HCT116 (cell line): ENCODE data around the gene SLAIN1. TPM values are rescaled to one million over a fixed set of nuclear protein-coding genes. Genes with fewer than 3 reads are reported as not detected.

ENCODE experiments used
- ATAC-seq: fragments of 200-7000 bp; cut with Tn5 transposase; 2 replicates; pipeline ENCODE4 v1.9.1; 2020; ENCODE audit warnings: mild to moderate bottlenecking, moderate library complexity
- BruUV-seq: library from RNA; stranded (reverse); fragments of 400-500 nt; replicated peaks from 2 replicates; lab custom pipeline; 2021; lab: Mats Ljungman, UMichigan
- CTCF ChIA-PET: fragments of 300-600 bp; sonication (Branson Sonifier 250); formaldehyde crosslinking; loops from one replicate; lab custom pipeline; 2021; ENCODE audit warnings: antibody characterized with exemption; lab: Charles Lee
- POLR2A ChIA-PET: fragments of 300-600, 350-600 bp; sonication (Branson Sonifier 250); formaldehyde crosslinking; loops from one replicate; lab custom pipeline; 2021; ENCODE audit warnings: antibody characterized with exemption; lab: Charles Lee
- RAD21 ChIA-PET, 2 experiments: fragments of 300-600 bp; sonication (Branson Sonifier 250); formaldehyde crosslinking; loops; one replicate each; lab custom pipeline; 2023; ENCODE audit warnings: low total read pairs in 2 of 2; ENCODE audit not compliant: uncharacterized antibody in 2 of 2, unreplicated experiment in 2 of 2, low non-redundant PET in 1 of 2; lab: Charles Lee
- DNase-seq: peaks from one replicate; pipeline ENCODE4 v3.0.0-alpha.2; 2010; ENCODE audit warnings: low read depth, low spot score
- H2AFZ ChIP-seq: fragments of 200-600 bp; shearing (Covaris generic), sonication (generic); 2 replicates; pipeline ENCODE4 v1.6.1; 2017; ENCODE audit warnings: low read depth, mixed run types, mixed read lengths, antibody characterized with exemption, low read length; ENCODE audit not compliant: poor library complexity, severe bottlenecking
- H3K27ac ChIP-seq: 2 replicates; pipeline ENCODE4 v1.5.1; 2012; ENCODE audit warnings: low read depth, low read length
- H3K27me3 ChIP-seq: fragments of 200-600 bp; sonication (generic); 2 replicates; pipeline ENCODE4 v1.6.1; 2016; ENCODE audit warnings: mixed run types, low read length, mixed read lengths; ENCODE audit not compliant: insufficient read depth
- H3K36me3 ChIP-seq, 2 experiments: fragments of 200-500 bp in 1 of 2; fragments of 200-600 bp in 1 of 2; sonication (Bioruptor generic) in 1 of 2; sonication (generic) in 1 of 2; 2 replicates each; pipeline versions ENCODE4 v1.5.1 to v1.6.1; 2014 to 2016; ENCODE audit warnings: low read length in 2 of 2, inconsistent platforms in 1 of 2, mixed read lengths in 1 of 2, mixed run types in 1 of 2; ENCODE audit not compliant: insufficient read depth in 2 of 2, control insufficient read depth in 1 of 2
- H3K4me1 ChIP-seq, 2 experiments: fragments of 200-600 bp in 1 of 2; sonication (generic) in 1 of 2; 2 replicates each; pipeline versions ENCODE4 v1.5.1 to v1.6.1; 2012 to 2017; ENCODE audit warnings: low read length in 2 of 2, inconsistent platforms in 1 of 2, mild to moderate bottlenecking in 1 of 2, mixed read lengths in 1 of 2, mixed run types in 1 of 2, moderate library complexity in 1 of 2; ENCODE audit not compliant: insufficient read depth in 2 of 2, control insufficient read depth in 1 of 2
- H3K4me2 ChIP-seq: fragments of 200-600 bp; sonication (generic); 2 replicates; pipeline ENCODE4 v1.6.1; 2017; ENCODE audit warnings: mixed run types, low read length, mixed read lengths
- H3K4me3 ChIP-seq, 2 experiments: fragments of 200-600 bp in 1 of 2; sonication (generic) in 1 of 2; replicated peaks in 1 of 2; 2 replicates each; pipeline ENCODE4 v1.5.1; 2011 to 2016; ENCODE audit warnings: low read length in 2 of 2, control low read depth in 1 of 2, low read depth in 1 of 2, mild to moderate bottlenecking in 1 of 2, mixed read lengths in 1 of 2, mixed run types in 1 of 2
- H3K79me2 ChIP-seq: fragments of 200-600 bp; sonication (generic); 2 replicates; pipeline ENCODE4 v1.6.1; 2017; ENCODE audit warnings: mild to moderate bottlenecking, mixed run types, low read length, moderate library complexity, mixed read lengths; ENCODE audit not compliant: insufficient read depth
- H3K9ac ChIP-seq: fragments of 200-600 bp; sonication (generic); 2 replicates; pipeline ENCODE4 v1.6.1; 2016; ENCODE audit warnings: low read length, mixed read lengths
- H3K9me2 ChIP-seq: fragments of 200-600 bp; sonication (generic), shearing (Covaris generic); 2 replicates; pipeline ENCODE4 v1.6.1; 2017; ENCODE audit warnings: mixed run types, mild to moderate bottlenecking, moderate library complexity; ENCODE audit not compliant: insufficient read depth
- H3K9me3 ChIP-seq, 2 experiments: fragments of 200-500 bp in 1 of 2; fragments of 200-600 bp in 1 of 2; sonication (Bioruptor generic) in 1 of 2; sonication (generic) in 1 of 2; 2 replicates each; pipeline ENCODE4 v1.6.1; 2014 to 2017; ENCODE audit warnings: low read length in 2 of 2, mixed read lengths in 2 of 2, inconsistent platforms in 1 of 2, low read depth in 1 of 2, mild to moderate bottlenecking in 1 of 2, mixed run types in 1 of 2, moderate library complexity in 1 of 2; ENCODE audit not compliant: control insufficient read depth in 1 of 2, insufficient read depth in 1 of 2
- H4K20me1 ChIP-seq: fragments of 200-600 bp; sonication (generic), shearing (Covaris generic); 2 replicates; pipeline ENCODE4 v1.6.1; 2017; ENCODE audit warnings: mixed run types, mild to moderate bottlenecking, moderate library complexity; ENCODE audit not compliant: insufficient read depth
- CTCF ChIP-seq, 3 experiments: fragments of 200-600 bp in 1 of 3; sonication (generic) in 1 of 3; IDR thresholded peaks in 2 of 3; conservative IDR thresholded peaks in 1 of 3; 2 replicates each; pipeline ENCODE4 v1.5.1; 2012 to 2017; ENCODE audit warnings: low read depth in 2 of 3, low read length in 2 of 3, antibody characterized with exemption in 1 of 3, borderline replicate concordance in 1 of 3, control low read depth in 1 of 3, mild to moderate bottlenecking in 1 of 3, mixed read lengths in 1 of 3, mixed run types in 1 of 3, moderate library complexity in 1 of 3; ENCODE audit not compliant: insufficient read depth in 1 of 3
- ELF1 ChIP-seq: IDR thresholded peaks from 2 replicates; pipeline ENCODE4 v1.6.1; 2012; ENCODE audit warnings: low read depth, borderline replicate concordance
- EZH2 ChIP-seq: fragments of 200-600 bp; sonication (generic); IDR thresholded peaks from 2 replicates; pipeline ENCODE4 v1.6.1; 2017; ENCODE audit warnings: antibody characterized with exemption, mixed run types
- EZH2phosphoT487 ChIP-seq: fragments of 200-600 bp; IDR thresholded peaks from 2 replicates; pipeline ENCODE4 v1.6.1; 2018; ENCODE audit warnings: antibody characterized with exemption, borderline replicate concordance
- FOSL1 ChIP-seq: IDR thresholded peaks from 2 replicates; pipeline ENCODE4 v1.6.1; 2012; ENCODE audit warnings: low read depth
- POLR2A ChIP-seq: IDR thresholded peaks from 2 replicates; pipeline ENCODE4 v1.7.0; 2011; ENCODE audit warnings: borderline replicate concordance; ENCODE audit not compliant: insufficient read depth, insufficient read length; ENCODE audit errors: extremely low read depth
- POLR2AphosphoS5 ChIP-seq: IDR thresholded peaks from 2 replicates; pipeline ENCODE4 v1.6.1; 2011; ENCODE audit warnings: mild to moderate bottlenecking, low read depth, low read length, moderate library complexity
- REST ChIP-seq: IDR thresholded peaks from 2 replicates; pipeline ENCODE4 v1.6.1; 2012; ENCODE audit warnings: low read depth
- SRF ChIP-seq: IDR thresholded peaks from 2 replicates; pipeline ENCODE4 v1.6.1; 2012; ENCODE audit warnings: low read depth
- YY1 ChIP-seq: IDR thresholded peaks from 2 replicates; pipeline ENCODE4 v1.6.1; 2011; ENCODE audit warnings: low read length, low read depth, moderate library complexity, mild to moderate bottlenecking; ENCODE audit not compliant: insufficient replicate concordance; ENCODE audit errors: extremely low read depth
- ZBTB33 ChIP-seq: IDR thresholded peaks from 2 replicates; pipeline ENCODE4 v1.6.1; 2011; ENCODE audit warnings: mild to moderate bottlenecking, low read length, moderate library complexity; ENCODE audit not compliant: insufficient replicate concordance; ENCODE audit errors: extremely low read depth
- intact Hi-C: fragments of 100-400 bp; cut with micrococcal nuclease; formaldehyde crosslinking; loops from 2 replicates; pipeline ENCODE4 v1.10.0; 2022
- total RNA-seq: library from RNA; stranded (reverse); gene quantifications from one replicate; pipeline ENCODE4 v1.2.1, GENCODE V29; 2021; ENCODE audit not compliant: unreplicated experiment

The SLAIN1 gene
- total RNA-seq, 1 experiment from 2014 or later = 0.34 TPM

GRCh38 chr13:77767413-77767812 lies 69.9 kb downstream of the SLAIN1 start (continued):
- TF ChIP-seq CTCF (IDR thresholded peaks at IDR 0.05 in 2 of 3, conservative IDR thresholded peaks at IDR 0.05 in 1 of 3; ENCODE audit: borderline replicate concordance in 1 of 3, insufficient read depth in 1 of 3, low read depth in 2 of 3, low read length in 2 of 3) (no peak), EZH2phosphoT487 (no peak), FOSL1 (no peak), ELF1 (no peak), EZH2 (no peak), ZBTB33 (no peak)

- ATAC-seq (no peak), DNase-seq (no peak)
- ChIA-PET POLR2A (no interaction called here), CTCF (no interaction called here), RAD21 (no interaction called here)
- no peaks in the 10 kb centered on the region for H3K9me3 ChIP-seq
- no peak overlapping the region for H3K4me3 ChIP-seq
- H2AFZ ChIP-seq = no peak overlapping the region
- H3K4me1 ChIP-seq = no peaks in the 10 kb centered on the region
- no peak overlapping the region for H3K9ac ChIP-seq
- no peaks in the 10 kb centered on the region for H4K20me1 ChIP-seq
- no TSS peak for BruUV-seq
- H3K27ac ChIP-seq = no peak overlapping the region
- no peaks in the 10 kb centered on the region for H3K9me2 ChIP-seq
- no peaks in the 10 kb centered on the region for H3K36me3 ChIP-seq
- no peaks in the 10 kb centered on the region for H3K27me3 ChIP-seq
- no peak overlapping the region for H3K4me2 ChIP-seq
- H3K79me2 ChIP-seq = no peaks in the 10 kb centered on the region
- intact Hi-C loops = no loop called here
- TF ChIP-seq FOSL1 = no peak
- no peak for TF ChIP-seq ZBTB33
- no peak for TF ChIP-seq POLR2A
- no peak for TF ChIP-seq POLR2AphosphoS5
- no peak for TF ChIP-seq SRF
- no peak for TF ChIP-seq EZH2phosphoT487
- no peak for TF ChIP-seq REST
- TF ChIP-seq EZH2 = no peak
- no peak for TF ChIP-seq YY1
- TF ChIP-seq ELF1 = no peak
Measured at GRCh38 chr13:77774181-77774580, 76.7 kb downstream of the SLAIN1 start.
